GM21381 (cell line): ENCODE data around the gene NUP205.
"Not testable (repeated sequence)": the region's sequence is repeated elsewhere in the genome, so short reads cannot be mapped to it uniquely, and the experiment has no call there.

Source experiments
- ATAC-seq: cut with Tn5 transposase; IDR thresholded peaks from one replicate; pipeline ENCODE4 v1.9.1; 2021; ENCODE audit warnings: mild to moderate bottlenecking, moderate library complexity; ENCODE audit not compliant: unreplicated experiment

Gene NUP205

GRCh38 chr7:135666156-135666555 is 108.4 kb downstream of the NUP205 start:
- ATAC-seq = no peak

- ATAC-seq = no peak
Measured at GRCh38 chr7:135666846-135667245, 109.1 kb downstream of the NUP205 start.

GRCh38 chr7:135667626-135668025 is 109.9 kb downstream of the NUP205 start:
- not testable (repeated sequence) for ATAC-seq

- ATAC-seq = not testable (repeated sequence)
Measured at GRCh38 chr7:135668852-135669395, 111.2 kb downstream of the NUP205 start.

- no peak for ATAC-seq
Measured at GRCh38 chr7:135669774-135670173, 112.1 kb downstream of the NUP205 start.

- no peak for ATAC-seq
Measured at GRCh38 chr7:135670179-135670578, 112.5 kb downstream of the NUP205 start.

GRCh38 chr7:135672560-135673359 is 115.0 kb downstream of the NUP205 start:
- peak; percentile 60 for ATAC-seq

- no peak for ATAC-seq
Measured at GRCh38 chr7:135673360-135673706, 115.6 kb downstream of the NUP205 start.

GRCh38 chr7:135678612-135679575 is 121.2 kb downstream of the NUP205 start:
- ATAC-seq = no peak

- no peak for ATAC-seq
Measured at GRCh38 chr7:135681762-135682161, 124.0 kb downstream of the NUP205 start.

- no peak for ATAC-seq
Measured at GRCh38 chr7:135682191-135682590, 124.5 kb downstream of the NUP205 start.

GRCh38 chr7:135683609-135684008 is 125.9 kb downstream of the NUP205 start:
- ATAC-seq = no peak

- no peak for ATAC-seq
Measured at GRCh38 chr7:135684136-135684535, 126.4 kb downstream of the NUP205 start.

GRCh38 chr7:135684699-135685098 is 127.0 kb downstream of the NUP205 start:
- ATAC-seq = no peak

- no peak for ATAC-seq
Measured at GRCh38 chr7:135685306-135686084, 127.8 kb downstream of the NUP205 start.

GRCh38 chr7:135687466-135687865 is 129.7 kb downstream of the NUP205 start:
- ATAC-seq = no peak

- ATAC-seq = no peak
Measured at GRCh38 chr7:135690566-135690965, 132.8 kb downstream of the NUP205 start.

GRCh38 chr7:135692055-135692454 is 134.3 kb downstream of the NUP205 start:
- ATAC-seq = no peak

- not testable (repeated sequence) for ATAC-seq
Measured at GRCh38 chr7:135692606-135693005, 134.9 kb downstream of the NUP205 start.

GRCh38 chr7:135693558-135693957 is 135.8 kb downstream of the NUP205 start:
- no peak for ATAC-seq
